ENCODE results near the gene GRIA4. TPM values are rescaled to one million over a fixed set of nuclear protein-coding genes. Genes with fewer than 3 reads are reported as not detected.

Gene GRIA4
- total and polyA plus RNA-seq, 4 donors = 49.0 to 206 (median 104) TPM

- no peaks in the 10 kb centered on the region for H3K27me3 ChIP-seq (ENCODE audit: control insufficient read depth, insufficient read depth, low read length)
- no peak for DNase-seq (ENCODE audit: low read depth in 4 of 6, low spot score in 6 of 6)
- no peaks in the 10 kb centered on the region for H3K9me3 ChIP-seq (ENCODE audit: control insufficient read depth, insufficient read depth, low read length)
- H3K27ac ChIP-seq (ENCODE audit: low read depth, low read length) = no peak overlapping the region
- no peaks in the 10 kb centered on the region for H3K4me1 ChIP-seq (ENCODE audit: control insufficient read depth, insufficient read depth, low read length)
- no CpG with 5 or more reads among the region's 4 CpGs for WGBS (ENCODE audit: insufficient coverage)
- no peaks in the 10 kb centered on the region for H3K36me3 ChIP-seq (ENCODE audit: control insufficient read depth, insufficient read depth, low read length)
- H3K4me3 ChIP-seq (ENCODE audit: low read depth, low read length) = no peak overlapping the region
Observed at GRCh38 chr11:105665281-105665680, 55.4 kb downstream of the GRIA4 start.

GRCh38 chr11:105667441-105667840 is 57.6 kb downstream of the GRIA4 start:
- H3K27me3 ChIP-seq (ENCODE audit: control insufficient read depth, insufficient read depth, low read length) = no peaks in the 10 kb centered on the region
- no peak for DNase-seq (ENCODE audit: low read depth in 4 of 6, low spot score in 6 of 6)
- no peaks in the 10 kb centered on the region for H3K4me1 ChIP-seq (ENCODE audit: control insufficient read depth, insufficient read depth, low read length)
- H3K36me3 ChIP-seq (ENCODE audit: control insufficient read depth, insufficient read depth, low read length) = no peaks in the 10 kb centered on the region
- WGBS (ENCODE audit: insufficient coverage) = no CpG with 5 or more reads among the region's 1 CpG
- H3K9me3 ChIP-seq (ENCODE audit: control insufficient read depth, insufficient read depth, low read length) = no peaks in the 10 kb centered on the region
- no peak overlapping the region for H3K4me3 ChIP-seq (ENCODE audit: low read depth, low read length)
- no peak overlapping the region for H3K27ac ChIP-seq (ENCODE audit: low read depth, low read length)

DNA sequence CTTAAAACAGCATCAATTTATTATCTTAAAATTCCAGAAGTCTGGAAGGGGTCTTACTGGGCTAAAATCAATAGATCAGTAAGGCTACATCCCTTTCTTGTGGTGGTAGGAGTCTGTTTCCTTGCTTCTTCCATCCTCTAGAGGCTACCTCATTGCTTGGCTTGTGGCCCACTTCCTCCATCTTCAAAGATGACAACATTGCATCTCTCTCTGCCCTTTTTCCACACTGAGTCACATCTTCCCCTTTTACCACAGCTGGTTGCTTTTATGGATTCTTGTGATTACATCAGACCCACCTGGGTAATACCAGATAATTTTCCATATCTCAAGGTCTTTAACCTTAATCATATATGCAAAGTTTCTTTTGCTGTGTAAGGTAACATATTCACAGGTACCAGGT is 60.9 kb downstream of the GRIA4 start:
- Histone ChIP-seq H3K36me3 (ENCODE audit: control insufficient read depth, insufficient read depth, low read length) (no peaks in the 10 kb centered on the region), H3K27me3 (ENCODE audit: control insufficient read depth, insufficient read depth, low read length) (no peaks in the 10 kb centered on the region), H3K9me3 (ENCODE audit: control insufficient read depth, insufficient read depth, low read length) (no peaks in the 10 kb centered on the region), H3K27ac (ENCODE audit: low read depth, low read length) (no peak overlapping the region), H3K4me3 (ENCODE audit: low read depth, low read length) (no peak overlapping the region), H3K4me1 (ENCODE audit: control insufficient read depth, insufficient read depth, low read length) (no peaks in the 10 kb centered on the region)
- no peak for DNase-seq (ENCODE audit: low read depth in 4 of 6, low spot score in 6 of 6)

GRCh38 chr11:105673089-105673488 is 63.2 kb downstream of the GRIA4 start:
- Histone ChIP-seq H3K4me3 (ENCODE audit: low read depth, low read length) (no peak overlapping the region), H3K36me3 (ENCODE audit: control insufficient read depth, insufficient read depth, low read length) (no peaks in the 10 kb centered on the region), H3K27me3 (ENCODE audit: control insufficient read depth, insufficient read depth, low read length) (no peaks in the 10 kb centered on the region), H3K9me3 (ENCODE audit: control insufficient read depth, insufficient read depth, low read length) (no peaks in the 10 kb centered on the region), H3K27ac (ENCODE audit: low read depth, low read length) (no peak overlapping the region), H3K4me1 (ENCODE audit: control insufficient read depth, insufficient read depth, low read length) (no peaks in the 10 kb centered on the region)
- no CpG with 5 or more reads among the region's 3 CpGs for WGBS (ENCODE audit: insufficient coverage)
- peak; percentile 1 to 70 (median 26) for DNase-seq (ENCODE audit: low read depth in 4 of 6, low spot score in 6 of 6)

GRCh38 chr11:105689631-105690030 is 79.8 kb downstream of the GRIA4 start:
- H3K36me3 ChIP-seq (ENCODE audit: control insufficient read depth, insufficient read depth, low read length) = no peaks in the 10 kb centered on the region
- H3K4me1 ChIP-seq (ENCODE audit: control insufficient read depth, insufficient read depth, low read length) = no peaks in the 10 kb centered on the region
- H3K9me3 ChIP-seq (ENCODE audit: control insufficient read depth, insufficient read depth, low read length) = no peaks in the 10 kb centered on the region
- WGBS (ENCODE audit: insufficient coverage) = 100% methylated on average over 1 of the region's 2 CpGs
- DNase-seq (ENCODE audit: low read depth in 4 of 6, low spot score in 6 of 6) = no peak
- no peaks in the 10 kb centered on the region for H3K27me3 ChIP-seq (ENCODE audit: control insufficient read depth, insufficient read depth, low read length)
- H3K4me3 ChIP-seq (ENCODE audit: low read depth, low read length) = no peak overlapping the region
- no peak overlapping the region for H3K27ac ChIP-seq (ENCODE audit: low read depth, low read length)

DNA sequence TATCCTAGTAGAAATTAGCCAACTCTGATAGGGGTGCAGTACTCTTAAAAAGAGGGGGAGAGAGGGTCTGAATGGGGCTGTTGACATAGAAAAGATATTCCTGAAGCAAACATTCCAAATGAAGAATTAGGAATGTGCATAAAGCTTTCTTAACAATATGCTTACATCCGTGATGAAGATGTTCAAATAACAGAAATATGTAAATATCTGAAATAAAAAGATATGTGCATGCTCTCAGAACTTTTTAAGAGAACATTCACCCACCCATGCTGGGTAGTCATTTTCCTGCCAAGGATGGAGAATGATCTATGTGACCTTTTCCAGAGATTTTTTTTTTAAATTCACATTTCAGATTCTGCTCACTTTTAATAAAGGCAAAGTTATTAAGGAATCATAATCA is 80.6 kb downstream of the GRIA4 start:
- H3K4me3 ChIP-seq (ENCODE audit: low read depth, low read length) = no peak overlapping the region
- no peak for DNase-seq (ENCODE audit: low read depth in 4 of 6, low spot score in 6 of 6)
- no peaks in the 10 kb centered on the region for H3K36me3 ChIP-seq (ENCODE audit: control insufficient read depth, insufficient read depth, low read length)
- WGBS (ENCODE audit: insufficient coverage) = no CpG with 5 or more reads among the region's 1 CpG
- H3K27ac ChIP-seq (ENCODE audit: low read depth, low read length) = no peak overlapping the region
- H3K27me3 ChIP-seq (ENCODE audit: control insufficient read depth, insufficient read depth, low read length) = no peaks in the 10 kb centered on the region
- no peaks in the 10 kb centered on the region for H3K4me1 ChIP-seq (ENCODE audit: control insufficient read depth, insufficient read depth, low read length)
- no peaks in the 10 kb centered on the region for H3K9me3 ChIP-seq (ENCODE audit: control insufficient read depth, insufficient read depth, low read length)

- H3K36me3 ChIP-seq (ENCODE audit: control insufficient read depth, insufficient read depth, low read length) = no peaks in the 10 kb centered on the region
- no peaks in the 10 kb centered on the region for H3K4me1 ChIP-seq (ENCODE audit: control insufficient read depth, insufficient read depth, low read length)
- no peak overlapping the region for H3K27ac ChIP-seq (ENCODE audit: low read depth, low read length)
- no peak overlapping the region for H3K4me3 ChIP-seq (ENCODE audit: low read depth, low read length)
- H3K9me3 ChIP-seq (ENCODE audit: control insufficient read depth, insufficient read depth, low read length) = no peaks in the 10 kb centered on the region
- no CpG with 5 or more reads among the region's 2 CpGs for WGBS (ENCODE audit: insufficient coverage)
- no peaks in the 10 kb centered on the region for H3K27me3 ChIP-seq (ENCODE audit: control insufficient read depth, insufficient read depth, low read length)
- no peak for DNase-seq (ENCODE audit: low read depth in 4 of 6, low spot score in 6 of 6)
Observed at GRCh38 chr11:105693075-105693759, 83.3 kb downstream of the GRIA4 start.

DNA sequence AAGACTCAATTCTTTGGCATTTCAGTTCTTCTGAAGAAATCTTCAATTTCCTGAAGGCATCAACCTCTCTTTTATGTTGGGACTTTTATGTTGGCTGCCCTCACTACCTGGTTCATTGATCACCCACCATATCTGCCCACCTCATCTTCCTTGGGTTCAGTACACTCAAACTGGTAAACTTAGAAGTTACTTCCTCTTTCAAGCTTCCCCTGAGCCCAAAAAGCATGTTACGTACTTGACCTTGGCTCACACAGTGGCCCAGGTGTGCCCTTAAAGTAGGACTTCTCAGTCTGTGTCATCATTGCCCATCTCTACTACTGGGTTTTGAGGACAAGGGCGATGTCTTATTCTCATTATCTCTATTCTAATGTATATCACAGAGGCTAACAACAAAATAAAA is 86.1 kb downstream of the GRIA4 start:
- H3K27ac ChIP-seq (ENCODE audit: low read depth, low read length) = no peak overlapping the region
- DNase-seq (ENCODE audit: low read depth in 4 of 6, low spot score in 6 of 6) = no peak
- 100% methylated on average over 1 of the region's 2 CpGs for WGBS (ENCODE audit: insufficient coverage)

DNA sequence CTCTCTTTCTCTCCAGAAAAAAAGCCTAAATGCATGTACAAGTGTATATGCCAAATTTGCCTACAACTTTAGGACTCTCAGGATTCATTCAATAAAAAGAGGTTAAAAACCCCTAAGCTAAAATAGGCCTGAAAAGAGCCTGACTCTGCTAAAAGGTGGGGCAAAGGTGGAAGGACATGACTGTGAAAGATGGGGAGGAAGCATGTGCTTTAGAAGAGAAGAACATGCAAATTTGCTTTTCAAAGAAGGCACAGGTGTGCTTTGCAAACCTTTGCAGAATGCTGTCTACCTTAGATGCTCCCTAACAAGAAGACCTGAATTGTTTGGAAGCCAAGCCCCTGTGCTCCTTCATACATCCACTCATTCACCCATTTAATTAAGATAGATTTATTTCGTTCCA is 87.4 kb downstream of the GRIA4 start:
- no peaks in the 10 kb centered on the region for H3K4me1 ChIP-seq (ENCODE audit: control insufficient read depth, insufficient read depth, low read length)
- no peak overlapping the region for H3K4me3 ChIP-seq (ENCODE audit: low read depth, low read length)
- no CpG with 5 or more reads among the region's 1 CpG for WGBS (ENCODE audit: insufficient coverage)
- H3K36me3 ChIP-seq (ENCODE audit: control insufficient read depth, insufficient read depth, low read length) = no peaks in the 10 kb centered on the region
- DNase-seq (ENCODE audit: low read depth in 4 of 6, low spot score in 6 of 6) = no peak
- no peaks in the 10 kb centered on the region for H3K9me3 ChIP-seq (ENCODE audit: control insufficient read depth, insufficient read depth, low read length)
- no peaks in the 10 kb centered on the region for H3K27me3 ChIP-seq (ENCODE audit: control insufficient read depth, insufficient read depth, low read length)
- no peak overlapping the region for H3K27ac ChIP-seq (ENCODE audit: low read depth, low read length)

More for the DNA sequence above, 86.1 kb downstream of the GRIA4 start:
- no peaks in the 10 kb centered on the region for H3K27me3 ChIP-seq (ENCODE audit: control insufficient read depth, insufficient read depth, low read length)
- no peaks in the 10 kb centered on the region for H3K36me3 ChIP-seq (ENCODE audit: control insufficient read depth, insufficient read depth, low read length)
- H3K4me3 ChIP-seq (ENCODE audit: low read depth, low read length) = no peak overlapping the region
- H3K9me3 ChIP-seq (ENCODE audit: control insufficient read depth, insufficient read depth, low read length) = no peaks in the 10 kb centered on the region
- H3K4me1 ChIP-seq (ENCODE audit: control insufficient read depth, insufficient read depth, low read length) = no peaks in the 10 kb centered on the region

DNA sequence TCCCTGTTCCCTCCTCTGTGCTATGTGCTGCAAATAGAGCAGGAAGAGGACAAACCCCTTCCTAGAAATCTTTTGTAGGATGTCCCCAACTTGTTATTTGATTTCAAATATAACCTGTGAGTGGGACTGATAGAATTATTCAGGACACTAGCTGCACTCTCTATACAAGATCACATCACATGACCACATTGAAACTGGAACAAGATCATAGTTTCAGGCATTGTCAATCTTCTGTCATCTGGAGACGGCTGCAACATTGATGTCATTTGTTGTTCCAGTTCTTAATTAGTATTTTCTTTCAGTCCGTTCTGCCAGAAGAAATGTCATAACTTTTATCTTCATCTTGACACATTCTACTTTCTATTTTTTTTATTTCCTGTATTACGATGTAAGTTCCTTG is 89.3 kb downstream of the GRIA4 start:
- no peaks in the 10 kb centered on the region for H3K9me3 ChIP-seq (ENCODE audit: control insufficient read depth, insufficient read depth, low read length)
- H3K27me3 ChIP-seq (ENCODE audit: control insufficient read depth, insufficient read depth, low read length) = no peaks in the 10 kb centered on the region
- no peak overlapping the region for H3K27ac ChIP-seq (ENCODE audit: low read depth, low read length)
- no peaks in the 10 kb centered on the region for H3K36me3 ChIP-seq (ENCODE audit: control insufficient read depth, insufficient read depth, low read length)
- 100% methylated on average over 1 of the region's 3 CpGs for WGBS (ENCODE audit: insufficient coverage)
- no peak overlapping the region for H3K4me3 ChIP-seq (ENCODE audit: low read depth, low read length)
- no peak for DNase-seq (ENCODE audit: low read depth in 4 of 6, low spot score in 6 of 6)
- no peaks in the 10 kb centered on the region for H3K4me1 ChIP-seq (ENCODE audit: control insufficient read depth, insufficient read depth, low read length)

Data from spinal cord (tissue), 10 donors.